KMS-11 (cell line): Measurements from ENCODE around the gene SORCS2.

Experiments
- H2AFZ ChIP-seq: fragments of 200-600 bp; sonication (generic); 2 replicates; pipeline ENCODE4 v1.6.1; 2016; ENCODE audit warnings: antibody characterized with exemption, mixed run types, low read depth
- H3K27ac ChIP-seq: fragments of 200-600 bp; sonication (generic); 2 replicates; pipeline ENCODE4 v1.6.1; 2016; ENCODE audit warnings: mild to moderate bottlenecking, mixed run types
- H3K27me3 ChIP-seq: fragments of 200-600 bp; sonication (generic); 2 replicates; pipeline ENCODE4 v1.6.1; 2017; ENCODE audit warnings: mild to moderate bottlenecking, low read depth, mixed run types, moderate library complexity; ENCODE audit not compliant: insufficient read depth
- H3K36me3 ChIP-seq: fragments of 200-600 bp; sonication (generic); 2 replicates; pipeline ENCODE4 v1.6.1; 2017; ENCODE audit warnings: mild to moderate bottlenecking, mixed run types; ENCODE audit not compliant: insufficient read depth
- H3K4me1 ChIP-seq: fragments of 200-600 bp; sonication (generic); 2 replicates; pipeline ENCODE4 v1.6.1; 2016; ENCODE audit warnings: mild to moderate bottlenecking, low read depth, mixed run types; ENCODE audit not compliant: poor library complexity, severe bottlenecking
- H3K4me2 ChIP-seq: fragments of 200-600 bp; sonication (generic); 2 replicates; pipeline ENCODE4 v1.7.0; 2016; ENCODE audit warnings: mild to moderate bottlenecking, mixed run types
- H3K4me3 ChIP-seq: fragments of 200-600 bp; sonication (generic); IDR thresholded peaks from 2 replicates; pipeline ENCODE4 v1.6.1; 2017; ENCODE audit warnings: low read depth, low read length, mixed read lengths; ENCODE audit not compliant: insufficient read depth
- H3K79me2 ChIP-seq: fragments of 200-600 bp; sonication (generic); 2 replicates; pipeline ENCODE4 v1.6.1; 2016; ENCODE audit warnings: low read depth, mixed run types; ENCODE audit not compliant: insufficient read depth
- H3K9ac ChIP-seq: fragments of 200-600 bp; sonication (generic); 2 replicates; pipeline ENCODE4 v1.6.1; 2016; ENCODE audit warnings: mild to moderate bottlenecking, mixed run types
- H4K20me1 ChIP-seq: fragments of 200-600 bp; sonication (generic); 2 replicates; pipeline ENCODE4 v1.6.1; 2016; ENCODE audit warnings: mild to moderate bottlenecking, mixed run types; ENCODE audit not compliant: insufficient read depth
- TF ChIP-seq, protein P1 (sequence below): fragments of 200-600 bp; sonication (generic); conservative IDR thresholded peaks from 2 replicates; pipeline ENCODE4 v1.6.1; 2017; ENCODE audit warnings: low read depth, mild to moderate bottlenecking, antibody characterized with exemption, low read length, moderate library complexity, mixed read lengths

The SORCS2 gene

DNA sequence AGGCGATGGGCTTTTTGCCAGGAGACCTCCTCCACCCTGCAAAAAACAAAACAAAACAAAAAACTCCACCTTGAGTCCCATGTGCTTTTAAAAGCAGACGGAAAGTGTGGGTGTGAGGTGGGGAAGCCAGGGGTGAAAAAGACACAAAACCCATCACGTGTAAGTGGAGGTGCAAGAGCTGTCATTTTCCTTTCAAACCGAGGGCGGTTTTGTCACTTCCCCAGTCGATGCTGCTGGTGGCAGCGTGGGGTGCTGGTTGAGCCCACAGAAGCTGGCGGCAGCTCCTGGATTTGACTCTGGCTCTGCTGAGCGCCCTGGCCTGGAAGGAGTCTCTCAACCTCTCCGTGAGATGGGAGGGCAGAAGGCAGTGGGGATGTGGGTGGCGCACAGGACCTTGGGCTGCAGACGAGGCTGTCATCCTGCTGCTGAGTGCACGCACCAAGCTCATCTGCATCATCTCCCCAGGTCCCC is 132.3 kb downstream of the SORCS2 start:
- Histone ChIP-seq H3K27ac (no peak overlapping the region), H3K36me3 (no peaks in the 10 kb centered on the region), H3K9ac (no peak overlapping the region), H2AFZ (no peak overlapping the region), H3K4me1 (no peaks in the 10 kb centered on the region), H3K4me3 (no peak overlapping the region), H4K20me1 (no peaks in the 10 kb centered on the region), H3K4me2 (no peak overlapping the region), H3K27me3 (no peaks in the 10 kb centered on the region; the same call in 1 of the 2 replicates), H3K79me2 (no peaks in the 10 kb centered on the region)
- TF ChIP-seq, protein P1, sequence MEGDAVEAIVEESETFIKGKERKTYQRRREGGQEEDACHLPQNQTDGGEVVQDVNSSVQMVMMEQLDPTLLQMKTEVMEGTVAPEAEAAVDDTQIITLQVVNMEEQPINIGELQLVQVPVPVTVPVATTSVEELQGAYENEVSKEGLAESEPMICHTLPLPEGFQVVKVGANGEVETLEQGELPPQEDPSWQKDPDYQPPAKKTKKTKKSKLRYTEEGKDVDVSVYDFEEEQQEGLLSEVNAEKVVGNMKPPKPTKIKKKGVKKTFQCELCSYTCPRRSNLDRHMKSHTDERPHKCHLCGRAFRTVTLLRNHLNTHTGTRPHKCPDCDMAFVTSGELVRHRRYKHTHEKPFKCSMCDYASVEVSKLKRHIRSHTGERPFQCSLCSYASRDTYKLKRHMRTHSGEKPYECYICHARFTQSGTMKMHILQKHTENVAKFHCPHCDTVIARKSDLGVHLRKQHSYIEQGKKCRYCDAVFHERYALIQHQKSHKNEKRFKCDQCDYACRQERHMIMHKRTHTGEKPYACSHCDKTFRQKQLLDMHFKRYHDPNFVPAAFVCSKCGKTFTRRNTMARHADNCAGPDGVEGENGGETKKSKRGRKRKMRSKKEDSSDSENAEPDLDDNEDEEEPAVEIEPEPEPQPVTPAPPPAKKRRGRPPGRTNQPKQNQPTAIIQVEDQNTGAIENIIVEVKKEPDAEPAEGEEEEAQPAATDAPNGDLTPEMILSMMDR, result no peak

DNA sequence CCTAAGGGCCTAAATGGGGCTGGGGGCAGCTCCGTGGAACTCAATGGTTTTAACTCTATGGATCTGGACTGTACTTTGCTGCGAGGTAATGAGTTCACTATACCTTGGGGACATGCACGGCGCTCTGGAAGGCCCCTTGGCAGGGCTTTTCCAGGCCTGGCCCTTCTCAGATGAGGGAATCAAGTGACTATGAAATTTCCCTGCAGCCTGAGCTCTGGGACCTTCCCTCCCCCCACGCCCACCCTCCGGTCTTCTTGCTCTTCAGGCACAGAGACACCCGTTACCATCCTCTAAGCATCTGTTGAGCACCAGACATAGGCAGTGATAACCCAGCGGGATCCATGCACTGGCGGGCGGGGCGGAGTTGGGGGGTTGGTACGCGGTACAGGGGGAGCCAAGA is 133.2 kb downstream of the SORCS2 start:
- Histone ChIP-seq H4K20me1 (no peaks in the 10 kb centered on the region), H3K4me1 (no peaks in the 10 kb centered on the region), H3K27ac (no peak overlapping the region), H3K79me2 (no peaks in the 10 kb centered on the region), H3K9ac (no peak overlapping the region), H3K27me3 (no peaks in the 10 kb centered on the region; the same call in 1 of the 2 replicates), H3K36me3 (no peaks in the 10 kb centered on the region), H2AFZ (no peak overlapping the region), H3K4me2 (no peak overlapping the region), H3K4me3 (no peak overlapping the region)
- TF ChIP-seq, protein P1, result no peak

DNA sequence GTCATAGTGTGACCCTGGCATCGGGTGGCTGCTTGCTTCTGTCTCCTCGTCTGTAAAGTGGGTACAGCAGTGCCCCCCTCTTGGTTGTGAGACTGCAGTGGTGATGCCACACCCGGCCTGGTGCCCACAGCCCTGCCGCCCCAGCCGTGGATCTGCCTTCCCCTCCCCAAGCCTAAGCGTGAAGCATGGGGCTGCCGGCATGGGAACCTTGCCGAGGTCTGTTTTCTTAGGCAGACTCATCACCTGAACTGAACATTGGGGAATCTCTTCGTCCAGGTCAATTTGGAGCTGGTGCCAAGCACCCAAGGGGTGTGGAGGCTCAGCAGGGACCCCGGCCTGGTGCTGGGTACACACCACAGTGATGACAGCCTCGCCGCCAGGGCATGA is 134.0 kb downstream of the SORCS2 start:
- Histone ChIP-seq H3K4me2 (no peak overlapping the region), H3K9ac (no peak overlapping the region), H3K36me3 (no peaks in the 10 kb centered on the region), H3K27me3 (no peaks in the 10 kb centered on the region; the same call in 1 of the 2 replicates), H3K79me2 (no peaks in the 10 kb centered on the region), H3K4me1 (no peaks in the 10 kb centered on the region), H3K27ac (no peak overlapping the region), H4K20me1 (no peaks in the 10 kb centered on the region), H2AFZ (no peak overlapping the region), H3K4me3 (no peak overlapping the region)
- TF ChIP-seq, protein P1, result no peak

DNA sequence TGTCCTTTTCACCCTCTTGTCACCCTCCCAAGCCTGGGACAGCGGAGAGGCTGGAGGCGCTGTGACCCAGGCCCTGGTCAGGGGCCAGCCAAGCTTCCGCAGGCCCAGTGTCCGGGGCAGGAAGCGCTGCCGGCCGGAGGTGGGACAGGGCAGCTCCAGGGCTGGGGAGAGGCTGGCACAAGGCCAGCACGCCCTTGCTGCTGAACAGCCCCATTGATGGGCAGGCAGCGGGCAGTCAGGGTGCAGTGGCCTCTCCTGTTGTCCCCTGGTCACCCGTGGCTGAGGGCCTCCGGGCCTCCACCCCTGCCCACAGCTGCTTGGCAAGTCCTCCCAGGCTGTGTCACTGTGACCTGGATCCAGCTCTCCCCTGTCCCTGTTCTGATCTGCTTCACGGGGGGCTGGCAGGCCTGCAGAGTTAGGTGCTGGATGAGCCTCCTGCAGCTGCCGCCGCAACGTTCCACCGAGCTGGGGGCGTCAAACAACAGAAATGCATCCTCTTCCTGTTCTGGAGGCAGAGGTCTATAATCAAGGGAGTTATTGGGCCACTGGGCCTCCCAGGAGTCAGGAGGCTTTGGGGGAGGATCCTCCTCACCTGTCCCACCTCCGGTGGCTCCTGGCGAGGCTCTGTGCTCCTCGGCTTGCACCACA is 134.5 kb downstream of the SORCS2 start:
- H4K20me1 ChIP-seq, result no peaks in the 10 kb centered on the region
- no peak overlapping the region for H3K9ac ChIP-seq
- H3K4me3 ChIP-seq, result no peak overlapping the region
- no peak overlapping the region for H3K4me2 ChIP-seq
- H3K4me1 ChIP-seq, result no peaks in the 10 kb centered on the region
- H3K27ac ChIP-seq, result no peak overlapping the region
- TF ChIP-seq, protein P1, result no peak
- no peaks in the 10 kb centered on the region for H3K79me2 ChIP-seq
- no peak overlapping the region for H2AFZ ChIP-seq
- no peaks in the 10 kb centered on the region for H3K36me3 ChIP-seq
- H3K27me3 ChIP-seq, result no peaks in the 10 kb centered on the region; the same call in 1 of the 2 replicates
